ENCODE data around the gene P3H2. TPM values are rescaled to one million over a fixed set of nuclear protein-coding genes. Genes with fewer than 3 reads are reported as not detected.

P3H2 gene
- total and polyA plus RNA-seq, 2 donors (not counting 1 experiment from before 2014, with no cell fraction given): 20.5 to 21.6 TPM

- H3K4me2 ChIP-seq (ENCODE audit: extremely low read depth, insufficient read depth, low read length): no peak overlapping the region
- no peaks in the 10 kb centered on the region for H4K20me1 ChIP-seq (ENCODE audit: control insufficient read depth, extremely low read depth, insufficient read depth, low read length)
- no peak overlapping the region for H3K4me3 ChIP-seq (replicated peaks in 1 of 4; ENCODE audit: control extremely low read depth in 1 of 4, insufficient read depth in 1 of 4, low read depth in 3 of 4, low read length in 4 of 4)
- H3K27me3 ChIP-seq (ENCODE audit: control insufficient read depth, insufficient read depth, low read length): no peaks in the 10 kb centered on the region
- no peaks in the 10 kb centered on the region for H3K79me2 ChIP-seq (ENCODE audit: control insufficient read depth, insufficient read depth, low read length)
- H2AFZ ChIP-seq (ENCODE audit: low read length): no peak overlapping the region
- H3K36me3 ChIP-seq (ENCODE audit: control insufficient read depth, insufficient read depth, low read length): no peaks in the 10 kb centered on the region
- no peaks in the 10 kb centered on the region for H3K9me3 ChIP-seq (ENCODE audit: control insufficient read depth, insufficient read depth, low read depth, low read length)
- peaks cover 13% of the 10 kb centered on the region for H3K4me1 ChIP-seq (ENCODE audit: control insufficient read depth, extremely low read depth, insufficient read depth, low read length)
- H3K9ac ChIP-seq (ENCODE audit: insufficient read depth, low read length): no peak overlapping the region
- no peak for TF ChIP-seq EZH2 (IDR thresholded peaks at IDR 0.05; ENCODE audit: low read length, missing control alignments)
- TF ChIP-seq CTCF (conservative IDR thresholded peaks at IDR 0.05 in 1 of 2, IDR thresholded peaks at IDR 0.05 in 1 of 2; ENCODE audit: low read depth in 1 of 2, low read length in 2 of 2): no peak
- H3K27ac ChIP-seq (ENCODE audit: insufficient read depth, low read length): no peak overlapping the region
- peak in 1 of 2 donors; percentile 85 for DNase-seq (ENCODE audit: low read depth in 2 of 2)
These were observed 61.5 kb downstream of the P3H2 start for GRCh38 chr3:190059242-190059590.

GRCh38 chr3:190058521-190059241 lies 62.0 kb downstream of the P3H2 start:
- H4K20me1 ChIP-seq (ENCODE audit: control insufficient read depth, extremely low read depth, insufficient read depth, low read length): no peaks in the 10 kb centered on the region
- H3K79me2 ChIP-seq (ENCODE audit: control insufficient read depth, insufficient read depth, low read length): no peaks in the 10 kb centered on the region
- no peak overlapping the region for H3K4me3 ChIP-seq (replicated peaks in 1 of 4; ENCODE audit: control extremely low read depth in 1 of 4, insufficient read depth in 1 of 4, low read depth in 3 of 4, low read length in 4 of 4)
- H3K36me3 ChIP-seq (ENCODE audit: control insufficient read depth, insufficient read depth, low read length): no peaks in the 10 kb centered on the region
- H3K9ac ChIP-seq (ENCODE audit: insufficient read depth, low read length): no peak overlapping the region
- TF ChIP-seq CTCF (conservative IDR thresholded peaks at IDR 0.05 in 1 of 2, IDR thresholded peaks at IDR 0.05 in 1 of 2; ENCODE audit: low read depth in 1 of 2, low read length in 2 of 2) (no peak), EZH2 (IDR thresholded peaks at IDR 0.05; ENCODE audit: low read length, missing control alignments) (no peak)
- no peaks in the 10 kb centered on the region for H3K27me3 ChIP-seq (ENCODE audit: control insufficient read depth, insufficient read depth, low read length)
- no peak overlapping the region for H3K4me2 ChIP-seq (ENCODE audit: extremely low read depth, insufficient read depth, low read length)
- no peak overlapping the region for H3K27ac ChIP-seq (ENCODE audit: insufficient read depth, low read length)
- no peaks in the 10 kb centered on the region for H3K9me3 ChIP-seq (ENCODE audit: control insufficient read depth, insufficient read depth, low read depth, low read length)
- H3K4me1 ChIP-seq (ENCODE audit: control insufficient read depth, extremely low read depth, insufficient read depth, low read length): peaks cover 16% of the 10 kb centered on the region
- no peak overlapping the region for H2AFZ ChIP-seq (ENCODE audit: low read length)
- DNase-seq (ENCODE audit: low read depth in 2 of 2): peak in 1 of 2 donors; percentile 96

- Histone ChIP-seq H3K4me3 (replicated peaks in 1 of 4; ENCODE audit: control extremely low read depth in 1 of 4, insufficient read depth in 1 of 4, low read depth in 3 of 4, low read length in 4 of 4) (no peak overlapping the region), H3K9me3 (ENCODE audit: control insufficient read depth, insufficient read depth, low read depth, low read length) (no peaks in the 10 kb centered on the region), H3K9ac (ENCODE audit: insufficient read depth, low read length) (no peak overlapping the region), H3K4me2 (ENCODE audit: extremely low read depth, insufficient read depth, low read length) (no peak overlapping the region), H3K79me2 (ENCODE audit: control insufficient read depth, insufficient read depth, low read length) (no peaks in the 10 kb centered on the region), H3K4me1 (ENCODE audit: control insufficient read depth, extremely low read depth, insufficient read depth, low read length) (peaks cover 16% of the 10 kb centered on the region), H3K36me3 (ENCODE audit: control insufficient read depth, insufficient read depth, low read length) (no peaks in the 10 kb centered on the region), H3K27ac (ENCODE audit: insufficient read depth, low read length) (no peak overlapping the region), H3K27me3 (ENCODE audit: control insufficient read depth, insufficient read depth, low read length) (no peaks in the 10 kb centered on the region), H2AFZ (ENCODE audit: low read length) (no peak overlapping the region), H4K20me1 (ENCODE audit: control insufficient read depth, extremely low read depth, insufficient read depth, low read length) (no peaks in the 10 kb centered on the region)
- DNase-seq (ENCODE audit: low read depth in 2 of 2): peak in 1 of 2 donors; percentile 73
- TF ChIP-seq EZH2 (IDR thresholded peaks at IDR 0.05; ENCODE audit: low read length, missing control alignments): no peak
These were observed 64.0 kb downstream of the P3H2 start for GRCh38 chr3:190056742-190057141.
